SK-N-SH (cell line): Measurements from ENCODE around the gene RAB30.

Source experiments
- CTCF ChIP-seq: fragments of 200-600 bp; sonication (generic); IDR thresholded peaks from 2 replicates; pipeline ENCODE4 v1.6.1; 2017; ENCODE audit warnings: antibody characterized with exemption, mild to moderate bottlenecking, moderate library complexity
- EP300 ChIP-seq, 2 experiments: IDR thresholded peaks; 2 replicates each; pipeline versions ENCODE4 v1.4.0 to v1.6.1; 2012; ENCODE audit warnings: borderline replicate concordance in 1 of 2, low read depth in 1 of 2, low read length in 1 of 2
- FOSL2 ChIP-seq: IDR thresholded peaks from 2 replicates; pipeline ENCODE4 v1.4.0; 2012; ENCODE audit warnings: low read depth, mild to moderate bottlenecking, moderate library complexity, borderline replicate concordance
- GATA2 ChIP-seq: sonication (generic); formaldehyde crosslinking; IDR thresholded peaks from 2 replicates; pipeline ENCODE4 v1.5.0; 2020; ENCODE audit warnings: mild to moderate bottlenecking, missing genetic modification reagents
- MXI1 ChIP-seq: IDR thresholded peaks from 2 replicates; pipeline ENCODE4 v1.6.1; 2012; ENCODE audit warnings: mild to moderate bottlenecking, low read depth, low read length, improper control_type of control experiment
- POLR2AphosphoS5 ChIP-seq: IDR thresholded peaks from 2 replicates; pipeline ENCODE4 v1.6.1; 2012; ENCODE audit warnings: low read depth, low read length
- RAD21 ChIP-seq: IDR thresholded peaks from 2 replicates; pipeline ENCODE4 v1.6.1; 2012; ENCODE audit warnings: mild to moderate bottlenecking, low read length
- REST ChIP-seq: IDR thresholded peaks from 2 replicates; pipeline ENCODE4 v1.6.1; 2012; ENCODE audit warnings: mild to moderate bottlenecking, low read depth, low read length, moderate library complexity
- SMC3 ChIP-seq: IDR thresholded peaks from 2 replicates; pipeline ENCODE4 v1.6.1; 2012; ENCODE audit warnings: low read depth, low read length, improper control_type of control experiment
- USF1 ChIP-seq: IDR thresholded peaks from 2 replicates; pipeline ENCODE4 v1.4.0; 2012; ENCODE audit warnings: low read depth, borderline replicate concordance
- USF2 ChIP-seq: fragments of 150-350 bp; IDR thresholded peaks from 2 replicates; pipeline ENCODE4 v1.6.1; 2017; ENCODE audit warnings: antibody characterized with exemption, low read length, low read depth, borderline replicate concordance
- YY1 ChIP-seq: IDR thresholded peaks from 2 replicates; pipeline ENCODE4 v1.4.0; 2012; ENCODE audit warnings: low read depth, mild to moderate bottlenecking

- TF ChIP-seq USF1 (no peak), CTCF (no peak), RAD21 (no peak), POLR2AphosphoS5 (no peak), YY1 (no peak), USF2 (no peak), REST (no peak), MXI1 (no peak), FOSL2 (no peak), SMC3 (no peak), GATA2 (no peak), EP300 (IDR thresholded peaks at IDR 0.05; ENCODE audit: borderline replicate concordance in 1 of 2, low read depth in 1 of 2, low read length in 1 of 2) (no peak)
Measured at GRCh38 chr11:82988936-82989627, 82.6 kb downstream of the RAB30 start.
